Activated CD8-positive, alpha-beta memory T cell treated with anti-CD3 and anti-CD28 coated beads for 24 hours (primary cell): Measurements from ENCODE around the gene MACROH2A1.

Source experiments
- DNase-seq: peaks from one replicate; pipeline ENCODE4 v3.0.0-alpha.2; 2020

MACROH2A1 gene

GRCh38 chr5:135435467-135436330 is 36.7 kb upstream of the MACROH2A1 start:
- DNase-seq: peak; percentile 52

GRCh38 chr5:135434591-135435466 is 35.8 kb upstream of the MACROH2A1 start:
- DNase-seq: peak; percentile 33

- DNase-seq: peak; percentile 37
These were observed 34.8 kb upstream of the MACROH2A1 start for GRCh38 chr5:135433681-135434426.

- DNase-seq: no peak
These were observed 33.1 kb upstream of the MACROH2A1 start for GRCh38 chr5:135432113-135432512.

GRCh38 chr5:135430135-135430437 is 31.1 kb upstream of the MACROH2A1 start:
- no peak for DNase-seq

GRCh38 chr5:135429301-135430134 is 30.5 kb upstream of the MACROH2A1 start:
- DNase-seq: no peak

GRCh38 chr5:135428586-135428985 is 29.6 kb upstream of the MACROH2A1 start:
- no peak for DNase-seq

- no peak for DNase-seq
These were observed 27.4 kb upstream of the MACROH2A1 start for GRCh38 chr5:135426102-135427082.

GRCh38 chr5:135425641-135426040 is 26.6 kb upstream of the MACROH2A1 start:
- no peak for DNase-seq

GRCh38 chr5:135423846-135424168 is 24.8 kb upstream of the MACROH2A1 start:
- DNase-seq: no peak

GRCh38 chr5:135423146-135423845 is 24.3 kb upstream of the MACROH2A1 start:
- DNase-seq: no peak

GRCh38 chr5:135422419-135422818 is 23.4 kb upstream of the MACROH2A1 start:
- no peak for DNase-seq

GRCh38 chr5:135417083-135417482 is 18.1 kb upstream of the MACROH2A1 start:
- no peak for DNase-seq

GRCh38 chr5:135405082-135405481 is 6.1 kb upstream of the MACROH2A1 start:
- no peak for DNase-seq

- DNase-seq: no peak
These were observed 3.0 kb upstream of the MACROH2A1 start for GRCh38 chr5:135402031-135402430.

- no peak for DNase-seq
These were observed 1.8 kb upstream of the MACROH2A1 start for GRCh38 chr5:135400866-135401265.

- DNase-seq: no peak
These were observed 937 bp upstream of the MACROH2A1 start for GRCh38 chr5:135399794-135400542.

- DNase-seq: peak; percentile 80
These were observed 724 bp downstream of the MACROH2A1 start for GRCh38 chr5:135398160-135398854.

GRCh38 chr5:135397084-135397483 is 1.9 kb downstream of the MACROH2A1 start:
- DNase-seq: no peak
